ENCODE data around the gene SPEF2. TPM values are rescaled to one million over a fixed set of nuclear protein-coding genes. Genes with fewer than 3 reads are reported as not detected.
A peak's percentile ranks its signal among the peaks of the same experiment; 100 is the strongest.

The SPEF2 gene
- polyA plus RNA-seq, 1 donor (not counting 4 experiments of a cell fraction or from before 2014, with no cell fraction given) = 1.6 TPM

DNA sequence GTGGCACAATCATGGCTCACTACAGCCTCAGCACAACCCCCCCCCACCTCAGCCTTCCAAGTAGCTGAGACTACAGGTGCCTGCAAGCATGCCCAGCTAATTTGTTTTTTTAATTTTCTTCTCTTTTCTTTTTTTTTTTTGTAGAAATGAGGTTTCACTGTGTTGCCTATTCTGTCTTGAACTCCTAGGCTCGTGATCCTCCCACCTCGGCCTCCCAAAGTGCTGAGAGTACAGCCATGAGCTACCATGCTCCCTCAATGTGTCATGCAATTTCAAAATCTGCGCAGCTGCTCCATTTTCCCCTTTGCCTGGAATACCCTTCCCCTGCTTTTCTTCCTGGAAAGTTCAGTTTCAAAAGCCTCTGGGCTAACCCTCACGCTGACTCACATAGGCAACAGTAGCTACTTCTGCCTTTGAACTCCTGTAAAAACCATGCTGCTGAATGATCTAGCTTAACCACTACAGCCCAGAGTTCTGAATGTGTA is 168.0 kb downstream of the SPEF2 start:
- DNase-seq (ENCODE audit: low read depth, low spot score) (no peak), FAIRE-seq (peak; percentile 26)
- no peaks in the 10 kb centered on the region for H3K27me3 ChIP-seq (ENCODE audit: control insufficient read depth, extremely low read depth, insufficient read depth, low read length)
- H4K20me1 ChIP-seq (ENCODE audit: control insufficient read depth, extremely low read depth, insufficient read depth, low read length) = no peaks in the 10 kb centered on the region
- no peaks in the 10 kb centered on the region for H3K36me3 ChIP-seq (ENCODE audit: control insufficient read depth in 2 of 2, extremely low read depth in 1 of 2, insufficient read depth in 2 of 2, low read length in 2 of 2)
- H3K27ac ChIP-seq (ENCODE audit: control insufficient read depth, insufficient read depth, low read length) = no peak overlapping the region
- no peak for TF ChIP-seq CTCF (optimal IDR thresholded peaks at IDR 0.05 in 1 of 3, IDR thresholded peaks at IDR 0.05 in 1 of 3, conservative IDR thresholded peaks at IDR 0.05 in 1 of 3; ENCODE audit: extremely low read depth in 1 of 3, insufficient read depth in 2 of 3, low read length in 3 of 3)
- TF ChIP-seq EZH2 (IDR thresholded peaks at IDR 0.05; ENCODE audit: low read length) = no peak
- H2AFZ ChIP-seq (ENCODE audit: control insufficient read depth, low read length) = no peak overlapping the region
- H3K4me3 ChIP-seq (ENCODE audit: control insufficient read depth in 2 of 3, extremely low read depth in 1 of 3, insufficient read depth in 2 of 3, low read depth in 1 of 3, low read length in 3 of 3) = no peak overlapping the region
- H3K9me1 ChIP-seq (ENCODE audit: control insufficient read depth, extremely low read depth, insufficient read depth, low read length) = no peaks in the 10 kb centered on the region
- no peak overlapping the region for H3K4me2 ChIP-seq (ENCODE audit: control insufficient read depth, extremely low read depth, insufficient read depth, low read depth, low read length)
- no peak overlapping the region for H3K9ac ChIP-seq (ENCODE audit: control insufficient read depth, extremely low read depth, insufficient read depth, low read length)
- no peaks in the 10 kb centered on the region for H3K9me3 ChIP-seq (ENCODE audit: control insufficient read depth, low read depth, low read length)
- H3K79me2 ChIP-seq (ENCODE audit: control insufficient read depth, insufficient read depth, low read length) = no peaks in the 10 kb centered on the region
- no peaks in the 10 kb centered on the region for H3K4me1 ChIP-seq (ENCODE audit: control insufficient read depth, extremely low read depth, insufficient read depth, low read length)
- dilution Hi-C loops (cut with MboI; ENCODE audit: extremely low pct_ligation_motif_present, low sequenced_read_pairs) = no loop called here

DNA sequence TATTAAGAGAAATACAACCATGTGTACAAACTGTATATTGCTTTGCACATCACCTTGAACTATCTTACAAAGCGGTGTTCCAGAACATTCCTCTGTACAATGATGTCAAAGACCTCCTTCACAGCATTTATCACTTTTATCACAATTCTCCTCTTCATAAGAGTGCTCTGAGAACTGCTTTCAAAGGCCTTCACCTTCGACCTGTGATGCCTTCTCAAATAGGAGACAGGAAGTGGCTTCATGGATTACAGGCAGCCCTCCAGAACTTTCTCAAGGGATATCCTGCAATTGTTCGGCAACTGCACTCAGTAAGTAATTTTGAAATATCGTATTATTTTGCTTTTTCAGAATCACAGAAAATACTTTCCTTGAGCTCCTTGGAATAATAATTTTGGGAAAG is 171.1 kb downstream of the SPEF2 start:
- H3K9ac ChIP-seq (ENCODE audit: control insufficient read depth, extremely low read depth, insufficient read depth, low read length) = no peak overlapping the region
- no peak overlapping the region for H3K4me2 ChIP-seq (ENCODE audit: control insufficient read depth, extremely low read depth, insufficient read depth, low read depth, low read length)
- FAIRE-seq (no peak), DNase-seq (ENCODE audit: low read depth, low spot score) (no peak)
- H2AFZ ChIP-seq (ENCODE audit: control insufficient read depth, low read length) = no peak overlapping the region
- TF ChIP-seq EZH2 (IDR thresholded peaks at IDR 0.05; ENCODE audit: low read length) = no peak
- TF ChIP-seq CTCF (optimal IDR thresholded peaks at IDR 0.05 in 1 of 3, IDR thresholded peaks at IDR 0.05 in 1 of 3, conservative IDR thresholded peaks at IDR 0.05 in 1 of 3; ENCODE audit: extremely low read depth in 1 of 3, insufficient read depth in 2 of 3, low read length in 3 of 3) = no peak
- no peaks in the 10 kb centered on the region for H4K20me1 ChIP-seq (ENCODE audit: control insufficient read depth, extremely low read depth, insufficient read depth, low read length)
- H3K79me2 ChIP-seq (ENCODE audit: control insufficient read depth, insufficient read depth, low read length) = no peaks in the 10 kb centered on the region
- no peak overlapping the region for H3K27ac ChIP-seq (ENCODE audit: control insufficient read depth, insufficient read depth, low read length)
- dilution Hi-C loops (cut with MboI; ENCODE audit: extremely low pct_ligation_motif_present, low sequenced_read_pairs) = no loop called here
- no peaks in the 10 kb centered on the region for H3K27me3 ChIP-seq (ENCODE audit: control insufficient read depth, extremely low read depth, insufficient read depth, low read length)
- no peaks in the 10 kb centered on the region for H3K9me3 ChIP-seq (ENCODE audit: control insufficient read depth, low read depth, low read length)
- no peak overlapping the region for H3K4me3 ChIP-seq (ENCODE audit: control insufficient read depth in 2 of 3, extremely low read depth in 1 of 3, insufficient read depth in 2 of 3, low read depth in 1 of 3, low read length in 3 of 3)
- no peaks in the 10 kb centered on the region for H3K9me1 ChIP-seq (ENCODE audit: control insufficient read depth, extremely low read depth, insufficient read depth, low read length)
- H3K36me3 ChIP-seq (ENCODE audit: control insufficient read depth in 2 of 2, extremely low read depth in 1 of 2, insufficient read depth in 2 of 2, low read length in 2 of 2) = no peaks in the 10 kb centered on the region
- no peaks in the 10 kb centered on the region for H3K4me1 ChIP-seq (ENCODE audit: control insufficient read depth, extremely low read depth, insufficient read depth, low read length)
